T47D (cell line): ENCODE measurements around the gene PPP1R9B.

Experiments used
- DNase-seq, 2 experiments: peaks; one replicate each; pipeline versions ENCODE4 v3.0.0 to v3.0.0-alpha.2; 2011 to 2012; ENCODE audit warnings: low read depth in 1 of 2, low spot score in 1 of 2
- JUND ChIP-seq: IDR thresholded peaks from 2 replicates; pipeline ENCODE4 v1.6.1; 2012; ENCODE audit warnings: low read depth
- in situ Hi-C: cut with HindIII; loops from 2 replicates; pipeline ENCODE4 v1.10.0; 2016; ENCODE audit warnings: low sequenced_read_pairs, low pct_unique_long_range_greater_than_20kb

The PPP1R9B gene

GRCh38 chr17:50154604-50155003 is 4.1 kb upstream of the PPP1R9B start:
- in situ Hi-C loops = no loop called here
- no peak for TF ChIP-seq JUND
- DNase-seq = no peak

GRCh38 chr17:50153650-50154575 is 3.4 kb upstream of the PPP1R9B start:
- no peak for TF ChIP-seq JUND
- DNase-seq = peak in 1 of 2 experiments; percentile 84
- in situ Hi-C loops = no loop called here

- no peak for DNase-seq
- TF ChIP-seq JUND = no peak
- in situ Hi-C loops = no loop called here
Measured at GRCh38 chr17:50152736-50153135, 2.3 kb upstream of the PPP1R9B start.

GRCh38 chr17:50151937-50152547 is 1.6 kb upstream of the PPP1R9B start:
- TF ChIP-seq JUND = no peak
- peak; percentile 95 to 98 for DNase-seq
- in situ Hi-C loops = no loop called here

GRCh38 chr17:50151041-50151936 is 812 bp upstream of the PPP1R9B start:
- TF ChIP-seq JUND = no peak
- DNase-seq = peak; percentile 97 to 98
- in situ Hi-C loops = no loop called here

- in situ Hi-C loops = no loop called here
- DNase-seq = peak; percentile 66 to 77
Measured at GRCh38 chr17:50149417-50150353, 792 bp downstream of the PPP1R9B start.

GRCh38 chr17:50149091-50149416 is 1.4 kb downstream of the PPP1R9B start:
- DNase-seq = no peak
- no peak for TF ChIP-seq JUND
- in situ Hi-C loops = no loop called here

More at GRCh38 chr17:50149417-50150353, 792 bp downstream of the PPP1R9B start:
- TF ChIP-seq JUND = no peak

- DNase-seq = peak; percentile 88 to 97
- in situ Hi-C loops = no loop called here
Measured at GRCh38 chr17:50148226-50149090, 2.0 kb downstream of the PPP1R9B start.

GRCh38 chr17:50147841-50148225 is 2.6 kb downstream of the PPP1R9B start:
- DNase-seq = no peak
- no peak for TF ChIP-seq JUND
- in situ Hi-C loops = no loop called here

More at GRCh38 chr17:50148226-50149090, 2.0 kb downstream of the PPP1R9B start:
- no peak for TF ChIP-seq JUND

GRCh38 chr17:50146927-50147665 is 3.4 kb downstream of the PPP1R9B start:
- DNase-seq = no peak
- in situ Hi-C loops = no loop called here
- no peak for TF ChIP-seq JUND
